Psoas muscle (tissue), 8 donors: ENCODE data around the gene NOL12. TPM values are rescaled to one million over a fixed set of nuclear protein-coding genes. Genes with fewer than 3 reads are reported as not detected.

Experiments used
- ATAC-seq, 4 donors: fragments of 200-7000 bp; cut with Tn5 transposase; one replicate each; pipeline ENCODE4 v1.9.1; 2020; ENCODE audit warnings: moderate library complexity in 3 of 4, mild to moderate bottlenecking in 2 of 4
- DNase-seq, 2 donors: peaks; one replicate each; pipeline ENCODE4 v3.0.0-alpha.2; 2020
- H3K27ac ChIP-seq: fragments of 200-600 bp; one replicate; pipeline ENCODE4 v1.8.0; 2022
- H3K27me3 ChIP-seq, 3 donors: fragments of 200-600 bp in 1 of 3; one replicate each; pipeline versions ENCODE4 v1.6.1 to v1.8.0; 2013 to 2022; ENCODE audit warnings: low read length in 2 of 3, mild to moderate bottlenecking in 2 of 3, moderate library complexity in 1 of 3; ENCODE audit not compliant: insufficient read depth in 3 of 3
- H3K36me3 ChIP-seq, 2 donors: fragments of 200-600 bp in 1 of 2; one replicate each; pipeline versions ENCODE4 v1.6.1 to v1.8.0; 2013 to 2022; ENCODE audit warnings: low read depth in 1 of 2, mild to moderate bottlenecking in 1 of 2, moderate library complexity in 1 of 2; ENCODE audit not compliant: insufficient read depth in 1 of 2
- H3K4me1 ChIP-seq: fragments of 200-600 bp; one replicate; pipeline ENCODE4 v1.8.0; 2022
- H3K4me3 ChIP-seq: fragments of 200-600 bp; one replicate; pipeline ENCODE4 v1.8.0; 2022; ENCODE audit warnings: mild to moderate bottlenecking
- H3K9me3 ChIP-seq: fragments of 200-600 bp; one replicate; pipeline ENCODE4 v1.8.0; 2022
- CTCF ChIP-seq: fragments of 200-600 bp; IDR thresholded peaks from one replicate; pipeline ENCODE4 v1.8.0; 2022; ENCODE audit warnings: antibody characterized with exemption
- WGBS, 3 donors: extraction: QIAGEN DNeasy Blood & Tissue Kit; methylation state at CpG; one replicate each; pipeline versions ENCODE4 v1.1.6 to v1.1.7; 2013; 5-methylcytosine and 5-hydroxymethylcytosine counted together
- intact Hi-C, 2 donors: fragments of 100-400 bp; cut with DNase I; formaldehyde crosslinking; loops; one replicate each; pipeline versions ENCODE4 v1.11.0 to v1.14.2; 2022
- polyA plus RNA-seq, 3 donors: library from polyadenylated mRNA; stranded (reverse); fragments of 200-250 nt; gene quantifications; one replicate each; pipeline ENCODE4 v1.2.3, GENCODE V29; 2013
- total RNA-seq, 4 donors: library from RNA; stranded (reverse); fragmentation: NEBNext Ultra II Directional in 2 of 4; extraction: Animal tissue kit (Norgen Biotek cat#: 25700) in 2 of 4; gene quantifications; one replicate each; pipeline versions ENCODE4 v1.2.1 to v1.2.4, GENCODE V29; 2021 to 2023
- donor health status: healthy with polysubstance abuse.
- donor health status: DM: no; HTN: no; CAD: no; lungs with moderate emphysema.
- donor health status: Bipolar disorder and iron deficiency.
- donor health status: healthy.
- donor health status: DM: yes; HTN: yes; CAD: no.
- donor health status: DM: no; HTN: no; CAD: no.
- donor health status: DM: no; HTN: no; CAD: no.
- donor health status: DM: yes; HTN: yes; CAD: no.

Gene NOL12
- total and polyA plus RNA-seq, 7 donors = 11.9 to 43.4 (median 15.4) TPM

- 1 to 2% (median 2%) methylated on average over 34 of the region's 34 CpGs for WGBS, 3 donors
- no peak for TF ChIP-seq CTCF
- intact Hi-C loops = no loop called here
Measured at GRCh38 chr22:37674951-37675929, 10.9 kb upstream of the NOL12 start, which contains the start of gene LGALS1. LGALS1 (plus strand) TSS chr22:37675636; CDS start chr22:37675703, 67 bp downstream.

GRCh38 chr22:37675930-37676735, 10.0 kb upstream of the NOL12 start:
- ATAC-seq = peak; percentile 62 to 71 (median 70)

More at GRCh38 chr22:37674951-37675929, 10.9 kb upstream of the NOL12 start, which contains the start of gene LGALS1:
- ATAC-seq (peak; percentile 76 to 84 (median 80)), DNase-seq (peak; percentile 98)
- no peaks in the 10 kb centered on the region for H3K27me3 ChIP-seq
- peak within 1 kb of the TSS; percentile 79 for H3K4me3 ChIP-seq
- no peaks in the 10 kb centered on the region for H3K9me3 ChIP-seq
- H3K27ac ChIP-seq = peak within 1 kb of the TSS; percentile 96
- H3K4me1 ChIP-seq = peaks cover 27% of the 10 kb centered on the region
- H3K36me3 ChIP-seq = peaks cover 0 to 28% of the 10 kb centered on the region in 2 donors

GRCh38 chr22:37676736-37677492, 9.2 kb upstream of the NOL12 start:
- H3K36me3 ChIP-seq = peaks cover 0 to 32% of the 10 kb centered on the region in 2 donors
- TF ChIP-seq CTCF = no peak
- peaks cover 31% of the 10 kb centered on the region for H3K4me1 ChIP-seq
- no peaks in the 10 kb centered on the region for H3K27me3 ChIP-seq
- H3K27ac ChIP-seq = peak overlapping the region; percentile 96
- no peaks in the 10 kb centered on the region for H3K9me3 ChIP-seq
- ATAC-seq (peak; percentile 63 to 68 (median 66)), DNase-seq (peak; percentile 92 to 93)
- 0 to 2% (median 1%) methylated on average over 37 to 42 of the region's 42 CpGs for WGBS, 3 donors
- H3K4me3 ChIP-seq = peak overlapping the region; percentile 79
- intact Hi-C loops = no loop called here

More at GRCh38 chr22:37675930-37676735, 10.0 kb upstream of the NOL12 start:
- TF ChIP-seq CTCF = no peak
- Histone ChIP-seq H3K4me3 (peak overlapping the region; percentile 79), H3K4me1 (peaks cover 28% of the 10 kb centered on the region), H3K27me3 (no peaks in the 10 kb centered on the region), H3K27ac (peak overlapping the region; percentile 96), H3K36me3 (peaks cover 0 to 32% of the 10 kb centered on the region in 2 donors), H3K9me3 (no peaks in the 10 kb centered on the region)
- WGBS, 3 donors = 0 to 2% (median 1%) methylated on average over 16 to 17 of the region's 17 CpGs
- intact Hi-C loops = no loop called here
- DNase-seq = peak; percentile 77 to 88

GRCh38 chr22:37677493-37677974, 8.6 kb upstream of the NOL12 start:
- intact Hi-C loops = no loop called here
- H3K27me3 ChIP-seq = no peaks in the 10 kb centered on the region
- peak overlapping the region; percentile 79 for H3K4me3 ChIP-seq
- ATAC-seq (no peak), DNase-seq (no peak)
- H3K9me3 ChIP-seq = no peaks in the 10 kb centered on the region
- TF ChIP-seq CTCF = no peak
- H3K27ac ChIP-seq = peak overlapping the region; percentile 96
- peaks cover 0 to 32% of the 10 kb centered on the region in 2 donors for H3K36me3 ChIP-seq
- H3K4me1 ChIP-seq = peaks cover 31% of the 10 kb centered on the region
- 54 to 65% (median 55%) methylated on average over 15 of the region's 15 CpGs for WGBS, 3 donors
